ENCODE measurements around the gene OR1M1. TPM values are rescaled to one million over a fixed set of nuclear protein-coding genes. Genes with fewer than 3 reads are reported as not detected.

Gene OR1M1, protein sequence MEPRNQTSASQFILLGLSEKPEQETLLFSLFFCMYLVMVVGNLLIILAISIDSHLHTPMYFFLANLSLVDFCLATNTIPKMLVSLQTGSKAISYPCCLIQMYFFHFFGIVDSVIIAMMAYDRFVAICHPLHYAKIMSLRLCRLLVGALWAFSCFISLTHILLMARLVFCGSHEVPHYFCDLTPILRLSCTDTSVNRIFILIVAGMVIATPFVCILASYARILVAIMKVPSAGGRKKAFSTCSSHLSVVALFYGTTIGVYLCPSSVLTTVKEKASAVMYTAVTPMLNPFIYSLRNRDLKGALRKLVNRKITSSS
- total RNA-seq: not detected

DNA sequence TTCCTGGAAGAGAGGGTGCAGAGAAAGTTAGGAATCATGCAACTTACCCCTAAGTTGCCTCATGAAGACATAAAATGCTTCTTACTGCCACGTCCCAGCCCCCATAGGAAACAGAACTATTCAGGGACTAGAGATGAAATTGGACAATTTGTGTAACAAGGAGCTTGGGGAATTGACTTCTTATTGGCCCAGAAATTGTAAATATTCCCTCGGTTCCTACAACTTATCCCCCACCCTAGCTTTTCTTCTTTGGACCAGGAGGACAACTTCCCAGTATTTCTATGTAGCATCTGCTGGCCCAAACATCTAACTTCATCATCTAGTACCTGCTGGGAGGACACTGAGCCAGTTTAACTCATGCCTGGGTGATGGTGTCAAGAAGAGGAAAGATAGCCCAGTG lies at the start of gene OR1M1:
Gene OR1M1, plus strand, starts transcription at position 301 of the 400 bp plus-strand sequence. CDS start 6,184 bp downstream, outside the sequence.
- intact Hi-C loops (cut with DNase I): no loop called here
- TF ChIP-seq, protein P1, sequence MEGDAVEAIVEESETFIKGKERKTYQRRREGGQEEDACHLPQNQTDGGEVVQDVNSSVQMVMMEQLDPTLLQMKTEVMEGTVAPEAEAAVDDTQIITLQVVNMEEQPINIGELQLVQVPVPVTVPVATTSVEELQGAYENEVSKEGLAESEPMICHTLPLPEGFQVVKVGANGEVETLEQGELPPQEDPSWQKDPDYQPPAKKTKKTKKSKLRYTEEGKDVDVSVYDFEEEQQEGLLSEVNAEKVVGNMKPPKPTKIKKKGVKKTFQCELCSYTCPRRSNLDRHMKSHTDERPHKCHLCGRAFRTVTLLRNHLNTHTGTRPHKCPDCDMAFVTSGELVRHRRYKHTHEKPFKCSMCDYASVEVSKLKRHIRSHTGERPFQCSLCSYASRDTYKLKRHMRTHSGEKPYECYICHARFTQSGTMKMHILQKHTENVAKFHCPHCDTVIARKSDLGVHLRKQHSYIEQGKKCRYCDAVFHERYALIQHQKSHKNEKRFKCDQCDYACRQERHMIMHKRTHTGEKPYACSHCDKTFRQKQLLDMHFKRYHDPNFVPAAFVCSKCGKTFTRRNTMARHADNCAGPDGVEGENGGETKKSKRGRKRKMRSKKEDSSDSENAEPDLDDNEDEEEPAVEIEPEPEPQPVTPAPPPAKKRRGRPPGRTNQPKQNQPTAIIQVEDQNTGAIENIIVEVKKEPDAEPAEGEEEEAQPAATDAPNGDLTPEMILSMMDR (IDR thresholded peaks at IDR 0.05): no peak
- no peak for TF ChIP-seq POLR2A (IDR thresholded peaks at IDR 0.05)
- H3K4me3 ChIP-seq: no peak within 1 kb of the TSS
- no peaks in the 10 kb centered on the region for H3K4me1 ChIP-seq
- H3K9me3 ChIP-seq: no peaks in the 10 kb centered on the region
- peaks cover 0 to 24% (median 0%) of the 10 kb centered on the region in 4 donors for H3K27me3 ChIP-seq
- H3K27ac ChIP-seq: no peak within 1 kb of the TSS
- DNase-seq: no peak
- no peaks in the 10 kb centered on the region for H3K36me3 ChIP-seq
- 22 to 53% methylated on average over 2 of the region's 2 CpGs for WGBS, 2 donors

DNA sequence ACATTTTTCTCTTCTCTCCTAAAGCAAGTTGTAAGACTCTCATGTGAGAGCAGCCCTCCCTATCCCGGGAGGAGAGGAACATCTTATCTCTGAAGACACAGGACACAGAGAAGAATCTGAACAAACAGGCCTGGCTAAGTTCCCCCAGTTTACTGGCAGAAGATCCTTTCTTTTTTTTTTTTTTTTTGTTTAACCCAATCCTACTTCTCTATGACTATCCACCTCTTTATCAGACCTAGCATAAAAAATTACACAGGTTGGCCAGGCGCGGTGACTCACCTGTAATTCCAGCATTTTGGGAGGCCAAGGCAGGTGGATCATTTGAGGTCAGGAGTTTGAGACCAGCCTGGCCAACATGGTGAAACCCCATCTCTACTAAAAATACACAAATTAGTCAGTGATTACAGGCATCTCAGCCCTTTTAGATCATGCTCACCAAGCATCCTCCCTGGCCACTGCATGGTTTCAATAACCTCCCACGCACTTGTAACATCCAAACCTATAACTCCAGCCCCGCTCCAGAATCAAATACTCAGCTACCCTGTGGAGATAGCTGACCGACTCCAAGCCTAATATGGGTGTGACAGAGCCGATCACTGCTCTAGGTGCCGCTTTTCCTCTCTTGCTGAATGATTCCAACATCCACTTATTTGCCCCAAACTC lies 49.3 kb upstream of the OR1M1 start:
- no peak overlapping the region for H3K27ac ChIP-seq
- no peaks in the 10 kb centered on the region for H3K9me3 ChIP-seq
- WGBS, 2 donors: 74 to 85% methylated on average over 8 of the region's 8 CpGs
- intact Hi-C loops (cut with DNase I): no loop called here
- H3K36me3 ChIP-seq: no peaks in the 10 kb centered on the region
- no peak for TF ChIP-seq POLR2A (IDR thresholded peaks at IDR 0.05)
- TF ChIP-seq, protein P1 (IDR thresholded peaks at IDR 0.05): no peak
- H3K4me1 ChIP-seq: no peaks in the 10 kb centered on the region
- no peak for DNase-seq
- peaks cover 0 to 59% (median 0%) of the 10 kb centered on the region in 4 donors for H3K27me3 ChIP-seq
- no peak overlapping the region for H3K4me3 ChIP-seq

DNA sequence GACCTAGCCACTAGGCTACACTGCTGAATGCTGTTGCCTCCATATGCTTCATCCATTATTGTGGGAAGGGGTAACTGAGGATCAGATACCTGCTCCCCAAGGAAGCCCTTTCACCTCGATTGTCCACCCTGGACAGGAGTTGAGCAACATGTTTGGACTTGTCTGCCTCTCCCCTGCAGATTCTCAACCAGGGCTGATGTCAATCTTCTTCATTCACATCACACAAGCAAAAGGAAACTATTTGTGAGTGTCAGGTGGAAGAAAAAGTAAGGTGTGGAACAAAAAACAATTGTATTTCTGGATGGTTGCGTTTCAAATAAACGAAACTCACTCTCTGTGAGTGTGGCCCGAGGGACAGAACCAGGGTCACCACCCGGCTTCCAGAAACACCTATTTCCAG lies 47.1 kb upstream of the OR1M1 start:
- Histone ChIP-seq H3K27me3 (peaks cover 0 to 69% (median 0%) of the 10 kb centered on the region in 4 donors), H3K4me1 (no peaks in the 10 kb centered on the region), H3K4me3 (no peak overlapping the region), H3K9me3 (no peaks in the 10 kb centered on the region), H3K36me3 (no peaks in the 10 kb centered on the region), H3K27ac (no peak overlapping the region)
- 35 to 48% methylated on average over 5 of the region's 5 CpGs for WGBS, 2 donors
- no peak for DNase-seq
- intact Hi-C loops (cut with DNase I): no loop called here
- TF ChIP-seq, protein P1 (IDR thresholded peaks at IDR 0.05): no peak
- no peak for TF ChIP-seq POLR2A (IDR thresholded peaks at IDR 0.05)

DNA sequence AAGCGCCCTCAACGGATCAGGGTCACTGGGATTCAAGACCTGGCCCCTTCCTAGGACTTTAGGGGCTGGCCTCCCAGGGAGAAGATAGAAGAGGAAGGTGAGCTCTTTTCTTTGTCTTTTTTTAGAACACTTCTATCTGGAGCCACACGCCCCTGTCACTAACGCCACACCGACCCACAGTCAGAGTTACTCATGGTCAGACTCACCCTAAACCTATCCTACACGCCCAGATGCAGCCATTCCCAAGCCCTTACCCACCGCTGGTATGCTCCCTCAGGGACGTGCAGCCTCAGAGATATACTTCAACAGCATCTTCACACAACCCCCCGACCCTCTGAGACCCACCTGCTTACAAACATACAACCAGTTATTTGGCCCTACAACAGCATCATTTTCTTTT lies 46.7 kb upstream of the OR1M1 start:
- Histone ChIP-seq H3K36me3 (no peaks in the 10 kb centered on the region), H3K4me1 (no peaks in the 10 kb centered on the region), H3K9me3 (no peaks in the 10 kb centered on the region), H3K27ac (no peak overlapping the region), H3K27me3 (peaks cover 0 to 69% (median 0%) of the 10 kb centered on the region in 4 donors), H3K4me3 (no peak overlapping the region)
- no peak for DNase-seq
- intact Hi-C loops (cut with DNase I): no loop called here
- TF ChIP-seq POLR2A (IDR thresholded peaks at IDR 0.05): no peak
- TF ChIP-seq, protein P1 (IDR thresholded peaks at IDR 0.05): no peak
- 58 to 59% methylated on average over 9 of the region's 9 CpGs for WGBS, 2 donors

DNA sequence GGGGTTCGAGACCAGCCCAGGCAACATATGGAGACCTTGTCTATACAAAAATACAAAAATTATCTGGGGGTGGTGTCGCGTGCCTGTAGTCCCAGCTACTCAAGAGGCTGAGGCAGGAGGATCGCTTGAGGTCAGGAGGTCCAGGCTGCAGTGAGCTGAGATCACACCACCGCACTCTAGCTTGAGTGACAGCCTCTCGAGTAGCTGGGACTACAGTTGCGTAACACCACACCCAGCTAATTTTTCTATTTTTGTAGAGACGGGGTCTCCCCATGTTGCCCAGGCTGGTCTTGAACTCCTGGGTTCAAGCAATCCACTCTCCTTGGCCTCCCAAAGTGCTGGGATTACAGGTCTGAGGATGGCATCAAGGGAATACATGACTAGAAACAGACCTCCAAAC lies 45.8 kb upstream of the OR1M1 start:
- no peaks in the 10 kb centered on the region for H3K4me1 ChIP-seq
- DNase-seq: no peak
- peaks cover 0 to 66% (median 0%) of the 10 kb centered on the region in 4 donors for H3K27me3 ChIP-seq
- 90 to 93% methylated on average over 7 of the region's 8 CpGs for WGBS, 2 donors
- no peaks in the 10 kb centered on the region for H3K36me3 ChIP-seq
- intact Hi-C loops (cut with DNase I): no loop called here
- TF ChIP-seq, protein P1 (IDR thresholded peaks at IDR 0.05): no peak
- no peak for TF ChIP-seq POLR2A (IDR thresholded peaks at IDR 0.05)
- H3K27ac ChIP-seq: no peak overlapping the region
- H3K4me3 ChIP-seq: no peak overlapping the region
- no peaks in the 10 kb centered on the region for H3K9me3 ChIP-seq
